SK-N-SH treated with all-trans-retinoic acid at 6 μM for 48 hours (cell line): ENCODE measurements around the gene CHST9.

Source experiments
- ATAC-seq: fragments of 200-7000 bp; cut with Tn5 transposase; 3 replicates; pipeline ENCODE4 v1.9.1; 2020; ENCODE audit warnings: mild to moderate bottlenecking, moderate library complexity
- ARNTL ChIP-seq: fragments of 450-650 bp; formaldehyde crosslinking; IDR thresholded peaks from 2 replicates; pipeline ENCODE4 v1.5.0; 2020; ENCODE audit warnings: low read depth, mild to moderate bottlenecking, moderate library complexity, borderline replicate concordance
- BACH2 ChIP-seq: fragments of 250-450 bp; sonication (Bioruptor Pico); IDR thresholded peaks from 2 replicates; pipeline ENCODE4 v1.9.0; 2021; ENCODE audit warnings: mild to moderate bottlenecking, borderline replicate concordance
- CSDC2 ChIP-seq: fragments of 250-450 bp; sonication (Bioruptor Pico); IDR thresholded peaks from 2 replicates; pipeline ENCODE4 v1.5.0; 2020; ENCODE audit warnings: mild to moderate bottlenecking, moderate library complexity
- ESRRG ChIP-seq: fragments of 250-450 bp; sonication (Bioruptor Pico); IDR thresholded peaks from 2 replicates; pipeline ENCODE4 v1.6.1; 2021; ENCODE audit warnings: mild to moderate bottlenecking
- GLIS3 ChIP-seq: fragments of 250-450 bp; sonication (Bioruptor Pico); IDR thresholded peaks from 2 replicates; pipeline ENCODE4 v1.5.0; 2020; ENCODE audit warnings: mild to moderate bottlenecking, moderate library complexity
- ISL1 ChIP-seq: fragments of 250-450 bp; sonication (Bioruptor Pico); IDR thresholded peaks from 2 replicates; pipeline ENCODE4 v2.1.2; 2022; ENCODE audit warnings: mild to moderate bottlenecking, moderate library complexity
- OSR1 ChIP-seq: fragments of 250-450 bp; sonication (Bioruptor Pico); IDR thresholded peaks from 2 replicates; pipeline ENCODE4 v1.8.0; 2022; ENCODE audit warnings: moderate library complexity, mild to moderate bottlenecking, inconsistent platforms
- PPARA ChIP-seq: fragments of 250-450 bp; sonication (Bioruptor Pico); IDR thresholded peaks from 2 replicates; pipeline ENCODE4 v1.5.0; 2020; ENCODE audit warnings: mild to moderate bottlenecking, borderline replicate concordance
- SNAI2 ChIP-seq: fragments of 250-450 bp; sonication (Bioruptor Pico); IDR thresholded peaks from 2 replicates; pipeline ENCODE4 v1.5.0; 2020; ENCODE audit warnings: mild to moderate bottlenecking, moderate library complexity
- TCF4 ChIP-seq: fragments of 250-450 bp; sonication (Bioruptor Pico); IDR thresholded peaks from 2 replicates; pipeline ENCODE4 v1.8.0; 2021; ENCODE audit warnings: mild to moderate bottlenecking, moderate library complexity, borderline replicate concordance
- ZC3H10 ChIP-seq: fragments of 250-450 bp; sonication (Bioruptor Pico); IDR thresholded peaks from 2 replicates; pipeline ENCODE4 v1.5.1; 2021; ENCODE audit warnings: mild to moderate bottlenecking, moderate library complexity
- ZFP3 ChIP-seq: fragments of 250-450 bp; sonication (Bioruptor Pico); IDR thresholded peaks from 2 replicates; pipeline ENCODE4 v1.5.0; 2020; ENCODE audit warnings: mild to moderate bottlenecking, moderate library complexity
- ZNF70 ChIP-seq: fragments of 450-650 bp; formaldehyde crosslinking; IDR thresholded peaks from 2 replicates; pipeline ENCODE4 v1.5.0; 2020; ENCODE audit warnings: mild to moderate bottlenecking, moderate library complexity
- ZNF8 ChIP-seq: fragments of 450-650 bp; formaldehyde crosslinking; IDR thresholded peaks from 2 replicates; pipeline ENCODE4 v1.5.0; 2020; ENCODE audit warnings: mild to moderate bottlenecking, moderate library complexity
- TF ChIP-seq, protein P1 (sequence below): fragments of 250-450 bp; sonication (Bioruptor Pico); IDR thresholded peaks from 2 replicates; pipeline ENCODE4 v1.5.1; 2020; ENCODE audit warnings: low read depth, mild to moderate bottlenecking, moderate library complexity
- TF ChIP-seq, protein P2 (sequence below): fragments of 250-450 bp; sonication (Bioruptor Pico); IDR thresholded peaks from 2 replicates; pipeline ENCODE4 v1.5.1; 2021; ENCODE audit warnings: mild to moderate bottlenecking, moderate library complexity
- TF ChIP-seq, protein P3 (sequence below): fragments of 250-450 bp; sonication (Bioruptor Pico); IDR thresholded peaks from 2 replicates; pipeline ENCODE4 v1.8.0; 2021; ENCODE audit warnings: low read depth, mild to moderate bottlenecking, moderate library complexity, borderline replicate concordance

Gene CHST9

DNA sequence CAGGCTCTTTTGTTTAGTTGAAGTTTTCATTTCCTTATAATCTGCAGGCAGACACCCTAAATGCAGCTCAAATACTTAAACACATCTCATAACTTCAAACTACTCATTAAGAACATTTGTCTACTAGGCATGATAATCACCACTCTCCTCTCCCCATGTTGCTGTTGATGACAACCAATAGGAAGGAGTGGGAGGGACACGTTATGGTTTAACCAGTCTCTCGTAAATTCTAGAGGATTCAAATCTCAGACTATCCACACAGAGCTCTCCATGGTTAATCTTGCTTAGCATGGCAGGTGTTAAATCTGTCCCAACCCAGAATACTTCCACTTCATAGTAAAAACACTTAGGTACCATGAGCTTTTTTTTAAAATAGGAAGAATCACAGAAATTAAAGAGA lies 192.2 kb downstream of the CHST9 start:
- no peak for ATAC-seq
- TF ChIP-seq ZC3H10 (CRISPR knock-in tag) (no peak), PPARA (CRISPR knock-in tag) (no peak), ZNF70 (CRISPR knock-in tag) (no peak)
- TF ChIP-seq, protein P1, sequence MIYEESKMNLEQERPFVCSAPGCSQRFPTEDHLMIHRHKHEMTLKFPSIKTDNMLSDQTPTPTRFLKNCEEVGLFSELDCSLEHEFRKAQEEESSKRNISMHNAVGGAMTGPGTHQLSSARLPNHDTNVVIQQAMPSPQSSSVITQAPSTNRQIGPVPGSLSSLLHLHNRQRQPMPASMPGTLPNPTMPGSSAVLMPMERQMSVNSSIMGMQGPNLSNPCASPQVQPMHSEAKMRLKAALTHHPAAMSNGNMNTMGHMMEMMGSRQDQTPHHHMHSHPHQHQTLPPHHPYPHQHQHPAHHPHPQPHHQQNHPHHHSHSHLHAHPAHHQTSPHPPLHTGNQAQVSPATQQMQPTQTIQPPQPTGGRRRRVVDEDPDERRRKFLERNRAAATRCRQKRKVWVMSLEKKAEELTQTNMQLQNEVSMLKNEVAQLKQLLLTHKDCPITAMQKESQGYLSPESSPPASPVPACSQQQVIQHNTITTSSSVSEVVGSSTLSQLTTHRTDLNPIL (CRISPR knock-in tag): no peak

DNA sequence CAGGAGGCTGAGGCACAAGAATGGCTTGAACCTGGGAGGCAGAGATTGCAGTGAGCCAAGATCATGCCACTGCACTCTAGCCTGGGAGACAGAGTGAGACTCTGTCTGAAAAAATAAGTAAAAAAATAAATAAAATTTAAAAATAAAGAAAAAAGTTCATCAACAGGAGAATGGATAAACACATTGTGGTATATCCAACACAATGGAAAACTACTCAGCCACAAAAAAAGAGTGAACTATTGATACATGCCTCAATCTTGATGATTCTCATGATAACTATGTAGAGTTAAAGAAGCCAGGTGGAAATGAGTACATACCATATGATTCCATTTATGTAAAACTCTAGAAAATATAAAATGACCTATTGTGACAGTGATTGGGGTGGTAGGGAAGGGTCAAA lies 195.3 kb downstream of the CHST9 start:
- TF ChIP-seq ZNF8: peak; percentile 95
- no peak for TF ChIP-seq PPARA (CRISPR knock-in tag)
- TF ChIP-seq CSDC2 (CRISPR knock-in tag): no peak
- ATAC-seq: no peak

DNA sequence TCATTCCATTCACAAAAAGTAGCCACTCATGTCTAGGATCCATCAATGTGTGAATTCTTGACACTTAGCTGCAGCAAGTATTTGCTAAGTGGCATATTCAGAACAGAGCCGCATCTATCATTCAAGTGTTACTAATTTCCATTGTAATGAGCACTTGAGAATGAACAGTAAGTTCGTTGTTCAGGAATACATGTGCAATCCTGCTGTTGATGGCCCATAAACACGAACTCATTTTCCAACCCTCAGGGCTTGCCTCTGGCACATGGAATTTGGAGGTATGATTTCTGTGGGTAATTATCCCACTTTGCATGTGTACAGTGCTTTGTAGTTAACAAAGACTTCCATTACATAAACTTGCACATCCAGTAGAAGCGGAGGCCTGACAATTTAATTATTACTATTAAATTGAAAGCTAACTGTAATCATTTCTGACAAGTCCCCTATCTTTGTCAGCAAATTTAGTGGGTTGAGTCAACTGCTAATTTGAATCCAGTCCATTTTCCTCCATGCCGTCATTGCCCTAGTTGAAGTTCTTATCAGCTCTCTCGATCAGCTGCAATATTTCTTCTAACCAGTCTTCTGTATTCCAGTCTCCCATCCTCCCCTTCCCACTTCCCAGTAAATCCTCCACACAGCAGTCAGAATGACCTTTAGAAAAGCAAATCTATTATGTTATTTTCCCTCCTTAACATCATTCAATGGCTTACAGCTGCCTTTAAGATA lies 203.6 kb downstream of the CHST9 start:
- no peak for ATAC-seq
- TF ChIP-seq ZFP3 (CRISPR knock-in tag): peak; percentile 26; the same call in 1 of the 2 replicates
- TF ChIP-seq ESRRG (CRISPR knock-in tag): no peak
- TF ChIP-seq, protein P1 (CRISPR knock-in tag): peak; percentile 48; the same call in 1 of the 2 replicates
- TF ChIP-seq ISL1 (CRISPR knock-in tag): peak; percentile 72

DNA sequence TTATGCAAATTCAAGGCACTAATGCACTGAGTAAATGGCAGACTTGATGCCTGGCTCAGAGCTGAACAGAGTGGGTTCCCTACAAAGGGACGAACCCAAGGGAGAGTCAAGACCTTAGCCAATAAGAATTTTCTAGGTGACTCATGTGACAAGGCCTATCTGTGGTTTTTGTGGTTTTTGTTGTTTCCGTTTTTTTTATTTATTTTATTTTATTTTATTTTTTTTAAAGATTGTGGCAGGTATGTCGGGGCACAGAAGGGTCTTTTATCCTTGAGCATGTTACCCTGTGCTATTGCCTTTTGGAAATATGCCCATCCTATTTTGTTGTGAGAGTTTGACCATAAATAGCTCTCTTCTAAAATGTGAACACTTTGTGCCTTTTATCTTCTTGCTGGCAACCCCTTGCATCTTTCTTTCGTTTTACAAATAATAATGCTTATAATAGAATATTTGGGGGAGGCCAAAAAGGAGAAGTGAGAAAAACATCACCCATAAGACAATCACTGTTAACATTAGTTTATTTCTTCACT lies 206.2 kb downstream of the CHST9 start:
- ATAC-seq: no peak
- TF ChIP-seq ZFP3 (CRISPR knock-in tag) (no peak), ZC3H10 (CRISPR knock-in tag) (no peak), SNAI2 (CRISPR knock-in tag) (no peak), BACH2 (no peak), TCF4 (CRISPR knock-in tag) (no peak), ZNF8 (no peak), ARNTL (no peak), PPARA (CRISPR knock-in tag) (no peak)
- TF ChIP-seq, protein P1 (CRISPR knock-in tag): no peak
- TF ChIP-seq, protein P2, sequence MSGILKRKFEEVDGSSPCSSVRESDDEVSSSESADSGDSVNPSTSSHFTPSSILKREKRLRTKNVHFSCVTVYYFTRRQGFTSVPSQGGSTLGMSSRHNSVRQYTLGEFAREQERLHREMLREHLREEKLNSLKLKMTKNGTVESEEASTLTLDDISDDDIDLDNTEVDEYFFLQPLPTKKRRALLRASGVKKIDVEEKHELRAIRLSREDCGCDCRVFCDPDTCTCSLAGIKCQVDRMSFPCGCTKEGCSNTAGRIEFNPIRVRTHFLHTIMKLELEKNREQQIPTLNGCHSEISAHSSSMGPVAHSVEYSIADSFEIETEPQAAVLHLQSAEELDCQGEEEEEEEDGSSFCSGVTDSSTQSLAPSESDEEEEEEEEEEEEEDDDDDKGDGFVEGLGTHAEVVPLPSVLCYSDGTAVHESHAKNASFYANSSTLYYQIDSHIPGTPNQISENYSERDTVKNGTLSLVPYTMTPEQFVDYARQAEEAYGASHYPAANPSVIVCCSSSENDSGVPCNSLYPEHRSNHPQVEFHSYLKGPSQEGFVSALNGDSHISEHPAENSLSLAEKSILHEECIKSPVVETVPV (CRISPR knock-in tag): no peak
- TF ChIP-seq, protein P3, sequence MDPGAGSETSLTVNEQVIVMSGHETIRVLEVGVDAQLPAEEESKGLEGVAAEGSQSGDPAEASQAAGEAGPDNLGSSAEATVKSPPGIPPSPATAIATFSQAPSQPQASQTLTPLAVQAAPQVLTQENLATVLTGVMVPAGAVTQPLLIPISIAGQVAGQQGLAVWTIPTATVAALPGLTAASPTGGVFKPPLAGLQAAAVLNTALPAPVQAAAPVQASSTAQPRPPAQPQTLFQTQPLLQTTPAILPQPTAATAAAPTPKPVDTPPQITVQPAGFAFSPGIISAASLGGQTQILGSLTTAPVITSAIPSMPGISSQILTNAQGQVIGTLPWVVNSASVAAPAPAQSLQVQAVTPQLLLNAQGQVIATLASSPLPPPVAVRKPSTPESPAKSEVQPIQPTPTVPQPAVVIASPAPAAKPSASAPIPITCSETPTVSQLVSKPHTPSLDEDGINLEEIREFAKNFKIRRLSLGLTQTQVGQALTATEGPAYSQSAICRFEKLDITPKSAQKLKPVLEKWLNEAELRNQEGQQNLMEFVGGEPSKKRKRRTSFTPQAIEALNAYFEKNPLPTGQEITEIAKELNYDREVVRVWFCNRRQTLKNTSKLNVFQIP (CRISPR knock-in tag): no peak

DNA sequence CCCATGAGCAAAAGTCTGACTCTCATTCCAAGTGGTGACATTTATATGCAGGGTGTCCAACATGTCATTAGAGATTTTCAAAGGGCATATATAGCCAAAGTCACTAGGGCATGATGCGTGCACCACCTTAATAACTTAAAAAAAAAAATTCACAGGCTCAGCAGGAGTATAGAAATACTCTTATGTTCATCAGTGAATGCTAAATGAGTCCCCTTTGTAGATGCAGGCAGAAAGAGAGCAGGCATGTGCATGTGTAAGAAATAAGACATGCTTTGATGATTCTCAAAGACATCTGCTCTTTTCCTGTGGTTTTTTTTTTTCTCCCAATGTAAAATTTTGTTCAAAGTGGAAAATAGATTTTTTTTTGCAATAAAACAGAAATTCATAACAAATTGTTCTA lies 207.3 kb downstream of the CHST9 start:
- no peak for ATAC-seq
- no peak for TF ChIP-seq ARNTL
- TF ChIP-seq GLIS3 (CRISPR knock-in tag): no peak
- TF ChIP-seq ZC3H10 (CRISPR knock-in tag): no peak
- TF ChIP-seq SNAI2 (CRISPR knock-in tag): no peak
- TF ChIP-seq OSR1 (CRISPR knock-in tag): no peak
- TF ChIP-seq, protein P2 (CRISPR knock-in tag): no peak
- no peak for TF ChIP-seq ESRRG (CRISPR knock-in tag)
- no peak for TF ChIP-seq ZNF8
- TF ChIP-seq, protein P1 (CRISPR knock-in tag): no peak
